Fibroblast of lung (primary cell): Measurements from ENCODE around the gene BRINP3. TPM values are rescaled to one million over a fixed set of nuclear protein-coding genes. Genes with fewer than 3 reads are reported as not detected.

Experiments
- DNase-seq, 2 donors: peaks; one replicate each; pipeline versions ENCODE4 v3.0.0 to v3.0.0-alpha.2; 2010; ENCODE audit warnings: low read depth in 2 of 2
- H2AFZ ChIP-seq: 2 replicates; pipeline ENCODE4 v1.5.1; 2012; ENCODE audit warnings: low read length, control low read depth, inconsistent platforms
- H3K27ac ChIP-seq: 2 replicates; pipeline ENCODE4 v1.5.1; 2011; ENCODE audit warnings: low read length, control low read depth; ENCODE audit not compliant: insufficient read depth
- H3K27me3 ChIP-seq: 2 replicates; pipeline ENCODE4 v1.5.1; 2011; ENCODE audit warnings: mild to moderate bottlenecking, low read length; ENCODE audit not compliant: control insufficient read depth, insufficient read depth
- H3K36me3 ChIP-seq: 2 replicates; pipeline ENCODE4 v1.5.1; 2011; ENCODE audit warnings: low read length; ENCODE audit not compliant: control insufficient read depth, insufficient read depth
- H3K4me1 ChIP-seq: 2 replicates; pipeline ENCODE4 v1.5.1; 2011; ENCODE audit warnings: low read length; ENCODE audit not compliant: control insufficient read depth, insufficient read depth; ENCODE audit errors: extremely low read depth
- H3K4me2 ChIP-seq: 2 replicates; pipeline ENCODE4 v1.5.1; 2011; ENCODE audit warnings: low read length, control low read depth; ENCODE audit not compliant: insufficient read depth; ENCODE audit errors: extremely low read depth
- H3K4me3 ChIP-seq, 4 experiments: fragments of 200-600 bp in 1 of 4; sonication (generic) in 1 of 4; replicated peaks in 1 of 4; 2 replicates each; pipeline ENCODE4 v1.5.1; 2011 to 2016; ENCODE audit warnings: low read length in 4 of 4, low read depth in 3 of 4, mild to moderate bottlenecking in 3 of 4, control low read depth in 2 of 4, inconsistent platforms in 1 of 4, mixed read lengths in 1 of 4; ENCODE audit not compliant: insufficient read depth in 1 of 4; ENCODE audit errors: control extremely low read depth in 1 of 4
- H3K79me2 ChIP-seq: 2 replicates; pipeline ENCODE4 v1.5.1; 2012; ENCODE audit warnings: mild to moderate bottlenecking, low read length, inconsistent platforms; ENCODE audit not compliant: control insufficient read depth, insufficient read depth
- H3K9ac ChIP-seq: 2 replicates; pipeline ENCODE4 v1.5.1; 2011; ENCODE audit warnings: mild to moderate bottlenecking, low read length, control low read depth; ENCODE audit not compliant: insufficient read depth
- H3K9me3 ChIP-seq: 2 replicates; pipeline ENCODE4 v1.5.1; 2012; ENCODE audit warnings: low read depth, low read length; ENCODE audit not compliant: control insufficient read depth, insufficient read depth
- H4K20me1 ChIP-seq: 2 replicates; pipeline ENCODE4 v1.5.1; 2011; ENCODE audit warnings: low read length; ENCODE audit not compliant: control insufficient read depth, insufficient read depth; ENCODE audit errors: extremely low read depth
- CTCF ChIP-seq, 2 donors: IDR thresholded peaks in 1 of 2; conservative IDR thresholded peaks in 1 of 2; 1 replicate in 1 of 2; 2 replicates in 1 of 2; pipeline ENCODE4 v1.5.1; 2011 to 2012; ENCODE audit warnings: low read length in 2 of 2, control low read depth in 1 of 2, inconsistent platforms in 1 of 2, low read depth in 1 of 2, mild to moderate bottlenecking in 1 of 2
- EZH2 ChIP-seq: IDR thresholded peaks from 2 replicates; pipeline ENCODE4 v1.5.1; 2012; ENCODE audit warnings: low read length, control low read depth, mild to moderate bottlenecking; ENCODE audit errors: missing control alignments
- polyA plus RNA-seq, 2 donors: library from polyadenylated mRNA; depleted of rRNA in 1 of 2; stranded (reverse) in 1 of 2; unstranded in 1 of 2; fragments of >200 nt; gene quantifications; 2 replicates each; pipeline ENCODE4 v1.2.1, GENCODE V29; 2011 to 2012; ENCODE audit warnings: missing spikeins in 1 of 2
- total RNA-seq: library from RNA; depleted of rRNA; stranded (reverse); fragments of >200 nt; gene quantifications from 2 replicates; pipeline ENCODE4 v1.2.1, GENCODE V29; 2014

BRINP3 gene
- total and polyA plus RNA-seq, 2 donors (not counting 1 experiment from before 2014, with no cell fraction given), result 0.26 to 18.8 TPM

DNA sequence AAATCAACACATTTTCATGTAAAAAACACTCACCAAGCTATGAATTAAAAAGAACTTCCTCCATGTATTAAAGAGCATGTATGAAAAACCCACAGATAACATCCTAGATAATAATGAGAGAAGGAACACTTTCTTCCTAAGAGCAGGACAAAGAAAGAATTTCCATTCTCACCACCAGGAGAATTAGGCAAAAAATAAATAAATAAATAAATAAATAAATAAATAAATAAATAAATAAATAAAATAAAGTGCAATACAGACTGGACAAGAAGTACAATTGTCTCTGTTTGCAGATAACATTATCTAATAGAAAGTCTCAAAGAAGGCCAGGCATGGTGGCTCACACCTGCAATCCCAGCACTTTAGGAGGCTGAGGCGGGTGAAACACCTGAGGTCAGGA, 218.2 kb downstream of the BRINP3 start:
- H3K27ac ChIP-seq, result no peak overlapping the region
- no peak overlapping the region for H2AFZ ChIP-seq
- no peak for DNase-seq
- H3K4me2 ChIP-seq, result no peak overlapping the region
- no peak for TF ChIP-seq CTCF (conservative IDR thresholded peaks at IDR 0.05 in 1 of 2, IDR thresholded peaks at IDR 0.05 in 1 of 2; ENCODE audit: low read depth in 1 of 2, low read length in 2 of 2)
- no peak for TF ChIP-seq EZH2
- no peak overlapping the region for H3K4me3 ChIP-seq
- no peaks in the 10 kb centered on the region for H3K36me3 ChIP-seq
- no peaks in the 10 kb centered on the region for H3K27me3 ChIP-seq
- no peaks in the 10 kb centered on the region for H4K20me1 ChIP-seq
- no peaks in the 10 kb centered on the region for H3K9me3 ChIP-seq
- no peaks in the 10 kb centered on the region for H3K4me1 ChIP-seq
- no peaks in the 10 kb centered on the region for H3K79me2 ChIP-seq
- H3K9ac ChIP-seq, result no peak overlapping the region

GRCh38 chr1:190258003-190258402, 219.7 kb downstream of the BRINP3 start:
- no peak for DNase-seq
- Histone ChIP-seq H3K27me3 (no peaks in the 10 kb centered on the region), H3K4me1 (no peaks in the 10 kb centered on the region), H3K4me3 (no peak overlapping the region), H3K27ac (no peak overlapping the region), H3K4me2 (no peak overlapping the region), H3K36me3 (no peaks in the 10 kb centered on the region), H3K9ac (no peak overlapping the region), H4K20me1 (no peaks in the 10 kb centered on the region), H3K79me2 (no peaks in the 10 kb centered on the region), H2AFZ (no peak overlapping the region), H3K9me3 (no peaks in the 10 kb centered on the region)
- TF ChIP-seq EZH2 (no peak), CTCF (conservative IDR thresholded peaks at IDR 0.05 in 1 of 2, IDR thresholded peaks at IDR 0.05 in 1 of 2; ENCODE audit: low read depth in 1 of 2, low read length in 2 of 2) (no peak)

DNA sequence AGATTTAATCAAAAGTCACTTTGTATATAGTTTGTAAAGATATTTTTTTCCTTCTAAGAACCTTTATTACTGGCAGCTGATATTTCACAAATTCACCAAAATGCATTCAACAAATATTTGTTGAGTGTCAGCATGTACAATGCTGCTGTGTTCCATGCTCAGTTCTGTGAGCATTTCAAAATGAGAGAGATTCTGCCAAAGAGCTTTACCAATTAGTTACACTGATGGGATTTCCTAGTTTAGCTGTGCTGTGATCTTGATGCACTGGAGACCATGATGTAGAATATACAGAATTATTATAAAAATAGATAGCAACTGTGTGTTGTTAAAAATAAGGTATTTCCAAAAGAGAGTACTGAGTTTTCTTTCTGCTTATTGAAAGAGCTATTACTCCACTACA, 225.6 kb downstream of the BRINP3 start:
- Histone ChIP-seq H2AFZ (no peak overlapping the region), H3K27me3 (no peaks in the 10 kb centered on the region), H3K27ac (no peak overlapping the region), H3K4me3 (no peak overlapping the region), H3K79me2 (no peaks in the 10 kb centered on the region), H3K4me2 (no peak overlapping the region), H4K20me1 (no peaks in the 10 kb centered on the region), H3K9me3 (no peaks in the 10 kb centered on the region), H3K9ac (no peak overlapping the region), H3K4me1 (no peaks in the 10 kb centered on the region), H3K36me3 (no peaks in the 10 kb centered on the region)
- DNase-seq, result no peak
- TF ChIP-seq EZH2 (no peak), CTCF (conservative IDR thresholded peaks at IDR 0.05 in 1 of 2, IDR thresholded peaks at IDR 0.05 in 1 of 2; ENCODE audit: low read depth in 1 of 2, low read length in 2 of 2) (no peak)
